NCI-H2029 (cell line): ENCODE data around the gene GHRL.
"Not testable (repeated sequence)": the region's sequence is repeated elsewhere in the genome, so short reads cannot be mapped to it uniquely, and the experiment has no call there.

ENCODE experiments used
- DNase-seq: peaks from one replicate; lab custom pipeline; 2025; lab: John Stamatoyannopoulos, UW

GHRL gene

GRCh38 chr3:10298064-10298463 lies 5.3 kb upstream of the GHRL start:
- DNase-seq: not testable (repeated sequence)

- no peak for DNase-seq
These were observed 1.4 kb upstream of the GHRL start for GRCh38 chr3:10294030-10294586.

GRCh38 chr3:10291641-10292040 lies 1.1 kb downstream of the GHRL start:
- no peak for DNase-seq

- DNase-seq: no peak
These were observed 2.1 kb downstream of the GHRL start for GRCh38 chr3:10290481-10291176.

GRCh38 chr3:10289787-10290355 lies 2.9 kb downstream of the GHRL start:
- DNase-seq: no peak

GRCh38 chr3:10289077-10289476 lies 3.7 kb downstream of the GHRL start:
- no peak for DNase-seq

- no peak for DNase-seq
These were observed 4.2 kb downstream of the GHRL start for GRCh38 chr3:10288575-10288960.

- no peak for DNase-seq
These were observed 4.7 kb downstream of the GHRL start for GRCh38 chr3:10287936-10288574.

- peak; percentile 72 for DNase-seq
These were observed 6.0 kb downstream of the GHRL start for GRCh38 chr3:10286596-10287295.

GRCh38 chr3:10286133-10286524 lies 6.6 kb downstream of the GHRL start:
- no peak for DNase-seq

GRCh38 chr3:10285272-10286132 lies 7.2 kb downstream of the GHRL start:
- DNase-seq: no peak

- DNase-seq: no peak
These were observed 8.3 kb downstream of the GHRL start for GRCh38 chr3:10284496-10284895.

- DNase-seq: peak; percentile 98
These were observed 9.1 kb downstream of the GHRL start for GRCh38 chr3:10283638-10284037.

GRCh38 chr3:10281951-10282350 lies 10.8 kb downstream of the GHRL start:
- DNase-seq: no peak

GRCh38 chr3:10280571-10280970 lies 12.2 kb downstream of the GHRL start:
- no peak for DNase-seq

- no peak for DNase-seq
These were observed 12.6 kb downstream of the GHRL start for GRCh38 chr3:10280177-10280529.

- no peak for DNase-seq
These were observed 13.2 kb downstream of the GHRL start for GRCh38 chr3:10279384-10280176.

- DNase-seq: no peak
These were observed 14.2 kb downstream of the GHRL start for GRCh38 chr3:10278501-10278900.

- DNase-seq: no peak
These were observed 15.6 kb downstream of the GHRL start for GRCh38 chr3:10277115-10277625.

GRCh38 chr3:10274601-10275000 lies 18.1 kb downstream of the GHRL start:
- peak; percentile 50 for DNase-seq
